Panc1 (cell line): ENCODE measurements around the gene CNMD. TPM values are rescaled to one million over a fixed set of nuclear protein-coding genes. Genes with fewer than 3 reads are reported as not detected.

Experiments
- ATAC-seq: fragments of 200-7000 bp; cut with Tn5 transposase; 2 replicates; pipeline ENCODE4 v1.9.1; 2020; ENCODE audit warnings: mild to moderate bottlenecking, moderate library complexity
- BruUV-seq: library from RNA; stranded (reverse); fragments of 400-500 nt; replicated peaks from 2 replicates; lab custom pipeline; 2021; lab: Mats Ljungman, UMichigan
- CTCF ChIA-PET: fragments of 300-600 bp; sonication (Branson Sonifier 250); formaldehyde crosslinking; loops from one replicate; lab custom pipeline; 2022; ENCODE audit warnings: antibody characterized with exemption; lab: Charles Lee
- POLR2A ChIA-PET: fragments of 300-600 bp; sonication (Branson Sonifier 250); formaldehyde crosslinking; loops from one replicate; lab custom pipeline; 2022; ENCODE audit warnings: antibody characterized with exemption; lab: Charles Lee
- DNase-seq: peaks from one replicate; pipeline ENCODE4 v3.0.0-alpha.2; 2010; ENCODE audit warnings: low read depth, low spot score
- H3K27ac ChIP-seq: 2 replicates; pipeline ENCODE4 v1.5.1; 2011; ENCODE audit warnings: mild to moderate bottlenecking, low read length, inconsistent platforms
- H3K27me3 ChIP-seq: fragments of 200-500 bp; sonication (Bioruptor generic); 2 replicates; pipeline ENCODE4 v1.6.0; 2014; ENCODE audit warnings: low read length, inconsistent platforms; ENCODE audit not compliant: control insufficient read depth, insufficient read depth
- H3K36me3 ChIP-seq: fragments of 200-500 bp; sonication (Bioruptor generic); 2 replicates; pipeline ENCODE4 v1.5.1; 2014; ENCODE audit warnings: inconsistent platforms, mild to moderate bottlenecking, low read length, moderate library complexity; ENCODE audit not compliant: control insufficient read depth, insufficient read depth
- H3K4me1 ChIP-seq: 2 replicates; pipeline ENCODE4 v1.5.1; 2011; ENCODE audit warnings: inconsistent platforms, mild to moderate bottlenecking, low read length, moderate library complexity; ENCODE audit not compliant: control insufficient read depth, insufficient read depth
- H3K4me3 ChIP-seq, 2 experiments: 2 replicates each; pipeline ENCODE4 v1.5.1; 2011 to 2012; ENCODE audit warnings: low read depth in 2 of 2, low read length in 2 of 2, mild to moderate bottlenecking in 2 of 2, inconsistent platforms in 1 of 2, moderate library complexity in 1 of 2
- H3K9me3 ChIP-seq: fragments of 200-500 bp; sonication (Bioruptor generic); 2 replicates; pipeline ENCODE4 v1.5.1; 2014; ENCODE audit warnings: low read depth, mild to moderate bottlenecking, inconsistent platforms, low read length, moderate library complexity; ENCODE audit not compliant: control insufficient read depth, insufficient read depth
- POLR2AphosphoS5 ChIP-seq: IDR thresholded peaks from 2 replicates; pipeline ENCODE4 v1.6.1; 2012; ENCODE audit warnings: mild to moderate bottlenecking, low read depth, low read length, moderate library complexity
- SIN3A ChIP-seq: IDR thresholded peaks from 2 replicates; pipeline ENCODE4 v1.6.1; 2012; ENCODE audit warnings: low read depth, mild to moderate bottlenecking, low read length, moderate library complexity, borderline replicate concordance; ENCODE audit not compliant: insufficient read depth
- TCF7L2 ChIP-seq: IDR thresholded peaks from 2 replicates; pipeline ENCODE4 v1.6.1; 2011; ENCODE audit warnings: mild to moderate bottlenecking, low read depth, low read length, inconsistent platforms
- in situ Hi-C: cut with HindIII; loops from 2 replicates; pipeline ENCODE4 v1.10.0; 2016; ENCODE audit warnings: low sequenced_read_pairs, low pct_unique_long_range_greater_than_20kb
- intact Hi-C: fragments of 100-400 bp; cut with micrococcal nuclease; formaldehyde crosslinking; loops from one replicate; pipeline ENCODE4 v1.10.0; 2022; ENCODE audit not compliant: unreplicated experiment
- total RNA-seq: library from RNA; stranded (reverse); gene quantifications from one replicate; pipeline ENCODE4 v1.2.1, GENCODE V29; 2021; ENCODE audit not compliant: unreplicated experiment
- TF ChIP-seq, protein P1 (sequence below), 2 experiments: IDR thresholded peaks; 2 replicates each; pipeline ENCODE4 v1.6.1; 2011 to 2012; ENCODE audit warnings: low read depth in 2 of 2, control low read depth in 1 of 2, low read length in 1 of 2, mild to moderate bottlenecking in 1 of 2, moderate library complexity in 1 of 2; ENCODE audit not compliant: insufficient read depth in 1 of 2
- TF ChIP-seq, protein P2 (sequence below): fragments of 450-650 bp; IDR thresholded peaks from 2 replicates; pipeline ENCODE4 v1.5.1; 2017; ENCODE audit warnings: mild to moderate bottlenecking

CNMD gene
- total RNA-seq, 1 experiment from 2014 or later, result not detected

DNA sequence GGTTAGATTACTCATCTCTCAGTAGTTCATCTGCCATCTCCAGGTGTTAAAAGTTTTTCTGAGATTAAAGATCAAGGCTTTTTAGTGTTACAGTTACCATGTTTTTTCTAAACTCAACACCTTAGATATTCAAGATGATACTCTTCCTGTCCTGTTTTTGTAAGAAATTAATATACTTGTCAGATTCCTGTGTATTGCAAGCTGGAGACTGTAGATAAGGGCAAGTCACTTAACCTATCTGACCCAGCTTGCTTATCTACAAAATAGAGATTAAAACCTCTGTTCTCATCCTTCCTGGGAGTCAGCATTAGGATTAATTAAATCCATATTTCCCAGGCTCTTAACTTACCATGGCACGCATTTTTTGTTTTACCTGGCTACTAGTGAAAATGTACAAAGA is 61.8 kb downstream of the CNMD start:
- Histone ChIP-seq H3K27me3 (no peaks in the 10 kb centered on the region), H3K27ac (no peak overlapping the region), H3K36me3 (peaks cover 8% of the 10 kb centered on the region), H3K4me3 (no peak overlapping the region), H3K4me1 (no peaks in the 10 kb centered on the region), H3K9me3 (no peaks in the 10 kb centered on the region)
- ATAC-seq, result no peak
- BruUV-seq, result no TSS peak
- intact Hi-C loops, result no loop called here
- in situ Hi-C loops, result no loop called here
- ChIA-PET POLR2A (no interaction called here), CTCF (interaction anchor here (0.7 kb wide), 1 partner anchor 13 kb away, joined by 4 read pairs; no protein-coding TSS in a partner anchor)
- TF ChIP-seq SIN3A, result no peak
- TF ChIP-seq, protein P1, sequence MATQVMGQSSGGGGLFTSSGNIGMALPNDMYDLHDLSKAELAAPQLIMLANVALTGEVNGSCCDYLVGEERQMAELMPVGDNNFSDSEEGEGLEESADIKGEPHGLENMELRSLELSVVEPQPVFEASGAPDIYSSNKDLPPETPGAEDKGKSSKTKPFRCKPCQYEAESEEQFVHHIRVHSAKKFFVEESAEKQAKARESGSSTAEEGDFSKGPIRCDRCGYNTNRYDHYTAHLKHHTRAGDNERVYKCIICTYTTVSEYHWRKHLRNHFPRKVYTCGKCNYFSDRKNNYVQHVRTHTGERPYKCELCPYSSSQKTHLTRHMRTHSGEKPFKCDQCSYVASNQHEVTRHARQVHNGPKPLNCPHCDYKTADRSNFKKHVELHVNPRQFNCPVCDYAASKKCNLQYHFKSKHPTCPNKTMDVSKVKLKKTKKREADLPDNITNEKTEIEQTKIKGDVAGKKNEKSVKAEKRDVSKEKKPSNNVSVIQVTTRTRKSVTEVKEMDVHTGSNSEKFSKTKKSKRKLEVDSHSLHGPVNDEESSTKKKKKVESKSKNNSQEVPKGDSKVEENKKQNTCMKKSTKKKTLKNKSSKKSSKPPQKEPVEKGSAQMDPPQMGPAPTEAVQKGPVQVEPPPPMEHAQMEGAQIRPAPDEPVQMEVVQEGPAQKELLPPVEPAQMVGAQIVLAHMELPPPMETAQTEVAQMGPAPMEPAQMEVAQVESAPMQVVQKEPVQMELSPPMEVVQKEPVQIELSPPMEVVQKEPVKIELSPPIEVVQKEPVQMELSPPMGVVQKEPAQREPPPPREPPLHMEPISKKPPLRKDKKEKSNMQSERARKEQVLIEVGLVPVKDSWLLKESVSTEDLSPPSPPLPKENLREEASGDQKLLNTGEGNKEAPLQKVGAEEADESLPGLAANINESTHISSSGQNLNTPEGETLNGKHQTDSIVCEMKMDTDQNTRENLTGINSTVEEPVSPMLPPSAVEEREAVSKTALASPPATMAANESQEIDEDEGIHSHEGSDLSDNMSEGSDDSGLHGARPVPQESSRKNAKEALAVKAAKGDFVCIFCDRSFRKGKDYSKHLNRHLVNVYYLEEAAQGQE (IDR thresholded peaks at IDR 0.05; ENCODE audit: insufficient read depth in 1 of 2, low read depth in 2 of 2, low read length in 1 of 2), result no peak
- TF ChIP-seq TCF7L2, result no peak
- TF ChIP-seq, protein P2, sequence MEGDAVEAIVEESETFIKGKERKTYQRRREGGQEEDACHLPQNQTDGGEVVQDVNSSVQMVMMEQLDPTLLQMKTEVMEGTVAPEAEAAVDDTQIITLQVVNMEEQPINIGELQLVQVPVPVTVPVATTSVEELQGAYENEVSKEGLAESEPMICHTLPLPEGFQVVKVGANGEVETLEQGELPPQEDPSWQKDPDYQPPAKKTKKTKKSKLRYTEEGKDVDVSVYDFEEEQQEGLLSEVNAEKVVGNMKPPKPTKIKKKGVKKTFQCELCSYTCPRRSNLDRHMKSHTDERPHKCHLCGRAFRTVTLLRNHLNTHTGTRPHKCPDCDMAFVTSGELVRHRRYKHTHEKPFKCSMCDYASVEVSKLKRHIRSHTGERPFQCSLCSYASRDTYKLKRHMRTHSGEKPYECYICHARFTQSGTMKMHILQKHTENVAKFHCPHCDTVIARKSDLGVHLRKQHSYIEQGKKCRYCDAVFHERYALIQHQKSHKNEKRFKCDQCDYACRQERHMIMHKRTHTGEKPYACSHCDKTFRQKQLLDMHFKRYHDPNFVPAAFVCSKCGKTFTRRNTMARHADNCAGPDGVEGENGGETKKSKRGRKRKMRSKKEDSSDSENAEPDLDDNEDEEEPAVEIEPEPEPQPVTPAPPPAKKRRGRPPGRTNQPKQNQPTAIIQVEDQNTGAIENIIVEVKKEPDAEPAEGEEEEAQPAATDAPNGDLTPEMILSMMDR, result no peak
- no peak for TF ChIP-seq POLR2AphosphoS5
- no peak for DNase-seq

DNA sequence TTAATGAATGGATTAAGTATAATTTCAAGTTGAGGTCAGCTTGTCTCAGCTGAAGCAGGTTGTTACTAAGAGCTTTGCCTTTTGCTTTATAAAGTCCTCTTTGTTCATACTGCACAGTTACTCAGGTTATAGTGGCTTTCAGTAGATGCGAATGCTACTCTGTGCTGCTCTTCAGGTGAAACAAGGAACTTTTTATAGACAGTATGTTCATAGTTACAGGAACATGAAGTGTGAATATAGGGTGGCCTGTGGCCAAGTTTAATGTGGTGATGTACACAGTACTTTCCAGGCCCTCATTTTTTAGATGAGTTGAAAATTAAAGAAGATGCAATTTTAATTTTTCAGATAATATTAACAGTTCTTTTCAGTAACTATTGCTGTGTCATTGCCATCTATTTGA is 66.2 kb downstream of the CNMD start:
- no peaks in the 10 kb centered on the region for H3K9me3 ChIP-seq
- BruUV-seq, result no TSS peak
- DNase-seq (no peak), ATAC-seq (no peak)
- no peak overlapping the region for H3K4me3 ChIP-seq
- H3K4me1 ChIP-seq, result no peaks in the 10 kb centered on the region
- H3K27me3 ChIP-seq, result no peaks in the 10 kb centered on the region
- CTCF ChIA-PET, result no interaction called here
- H3K27ac ChIP-seq, result no peak overlapping the region
- POLR2A ChIA-PET, result no interaction called here
- peaks cover 9% of the 10 kb centered on the region for H3K36me3 ChIP-seq
- intact Hi-C loops, result no loop called here
- TF ChIP-seq, protein P1 (IDR thresholded peaks at IDR 0.05; ENCODE audit: insufficient read depth in 1 of 2, low read depth in 2 of 2, low read length in 1 of 2), result no peak
- no peak for TF ChIP-seq TCF7L2
- TF ChIP-seq, protein P2, result no peak
- TF ChIP-seq POLR2AphosphoS5, result no peak
- no peak for TF ChIP-seq SIN3A
- in situ Hi-C loops, result no loop called here
